Right kidney (tissue), 1 donor: ENCODE results near the gene AFP.

Experiments used
- DNase-seq: peaks from one replicate; pipeline ENCODE4 v3.0.0-alpha.2; 2016

AFP gene

DNA sequence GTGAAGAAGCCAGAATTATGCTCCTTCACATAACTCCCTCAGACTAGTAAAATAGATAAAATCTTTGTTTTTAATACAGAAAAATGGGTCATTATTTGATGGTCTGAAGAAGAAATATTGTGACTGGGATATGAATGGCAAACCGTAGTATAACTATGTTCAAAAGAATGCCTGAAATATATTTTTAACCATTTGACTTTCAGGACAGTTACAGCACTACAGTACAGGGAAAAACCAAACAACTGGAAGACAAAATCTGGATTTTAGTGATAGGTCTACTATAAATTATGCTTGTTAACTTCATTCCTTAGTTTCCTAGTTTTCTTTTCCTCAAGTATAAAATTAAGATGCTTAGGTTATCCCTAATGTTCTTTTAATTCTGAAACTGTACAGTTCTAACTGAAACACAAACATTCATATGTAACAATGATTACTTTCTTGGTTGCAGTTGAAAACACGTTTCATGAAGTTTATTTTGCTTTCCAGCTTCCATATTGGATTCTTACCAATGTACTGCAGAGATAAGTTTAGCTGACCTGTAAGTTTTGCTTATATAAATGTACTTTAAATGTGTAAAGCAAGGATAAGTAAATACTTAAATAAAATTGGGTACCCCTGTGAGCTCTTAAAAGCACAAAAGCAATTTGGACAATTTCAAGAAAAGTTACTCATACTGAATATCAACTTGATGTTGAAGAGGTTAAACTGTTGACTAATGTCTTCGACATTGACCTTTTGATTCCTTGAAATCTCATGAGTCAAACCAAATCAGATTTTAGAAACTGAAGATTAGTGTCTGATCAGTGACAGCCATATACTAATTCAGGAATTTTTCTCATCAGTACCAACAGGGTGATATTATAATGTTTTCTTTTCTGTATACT is 895 bp downstream of the AFP start:
- DNase-seq, result no peak

GRCh38 chr4:73437558-73437956 is 1.5 kb downstream of the AFP start:
- no peak for DNase-seq

GRCh38 chr4:73438048-73438447 is 2.0 kb downstream of the AFP start:
- no peak for DNase-seq

- no peak for DNase-seq
These were observed 2.7 kb downstream of the AFP start for GRCh38 chr4:73438582-73439215.

- DNase-seq, result no peak
These were observed 3.4 kb downstream of the AFP start for GRCh38 chr4:73439445-73439844.

GRCh38 chr4:73439991-73440390 is 4.0 kb downstream of the AFP start:
- no peak for DNase-seq

GRCh38 chr4:73440653-73441052 is 4.6 kb downstream of the AFP start:
- DNase-seq, result no peak

DNA sequence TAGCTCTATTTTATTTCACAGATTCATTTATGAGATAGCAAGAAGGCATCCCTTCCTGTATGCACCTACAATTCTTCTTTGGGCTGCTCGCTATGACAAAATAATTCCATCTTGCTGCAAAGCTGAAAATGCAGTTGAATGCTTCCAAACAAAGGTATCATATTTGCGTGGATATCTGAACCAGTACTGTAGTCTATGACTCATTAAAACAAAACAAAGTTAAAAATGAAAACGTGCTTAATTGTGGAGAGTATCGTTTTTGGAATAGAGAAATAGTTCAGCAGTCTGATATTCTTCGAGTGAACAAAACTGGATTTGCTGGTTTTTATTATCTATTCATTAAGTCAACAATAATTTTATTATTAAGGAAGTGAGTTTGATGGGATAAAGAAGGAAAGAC is 6.3 kb downstream of the AFP start:
- DNase-seq, result no peak

GRCh38 chr4:73443224-73443623 is 7.2 kb downstream of the AFP start:
- no peak for DNase-seq

DNA sequence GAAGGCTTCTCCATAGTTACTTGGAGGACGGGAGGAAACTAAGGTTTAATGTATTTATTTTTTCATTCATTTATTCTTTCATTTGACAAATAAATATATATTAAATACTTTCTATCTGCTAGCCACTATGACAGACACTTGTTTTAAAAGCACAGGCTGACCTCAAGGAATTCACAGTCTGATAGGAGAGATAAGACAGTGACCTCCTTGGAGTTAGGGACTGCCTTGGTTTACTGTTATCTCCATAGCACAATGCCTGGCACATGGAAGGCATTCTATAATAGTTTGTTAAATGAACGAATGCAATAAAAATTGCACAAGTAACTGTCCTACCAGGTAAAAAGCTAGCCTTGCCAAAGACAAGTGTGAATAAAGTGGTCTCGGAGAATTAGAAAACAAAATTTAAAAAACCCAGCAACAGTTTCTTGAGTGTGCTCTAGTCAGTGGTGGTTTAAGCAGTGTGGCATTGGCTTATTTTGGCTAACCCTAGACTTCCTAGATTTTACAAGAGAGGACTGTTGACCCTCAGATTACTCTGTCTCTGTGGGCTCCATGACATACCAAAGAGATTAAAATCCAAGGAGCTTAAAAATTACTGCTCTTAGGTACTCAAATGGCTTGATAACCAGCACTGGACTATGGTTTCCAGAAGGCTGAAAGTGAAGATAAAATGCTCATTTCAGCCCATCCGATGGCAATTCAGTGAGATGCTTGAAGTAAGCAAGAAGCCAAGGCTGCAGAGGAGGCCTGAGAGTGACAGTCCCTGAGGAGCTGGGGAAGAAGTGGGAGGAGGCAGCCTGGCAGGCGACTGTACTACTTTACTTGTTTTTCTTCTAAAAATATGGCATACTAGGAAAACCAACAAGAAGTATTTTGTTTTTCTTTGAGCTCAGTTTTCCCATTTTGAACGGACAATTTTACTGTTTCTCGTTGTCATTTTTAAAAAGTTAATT is 9.6 kb downstream of the AFP start:
- no peak for DNase-seq

DNA sequence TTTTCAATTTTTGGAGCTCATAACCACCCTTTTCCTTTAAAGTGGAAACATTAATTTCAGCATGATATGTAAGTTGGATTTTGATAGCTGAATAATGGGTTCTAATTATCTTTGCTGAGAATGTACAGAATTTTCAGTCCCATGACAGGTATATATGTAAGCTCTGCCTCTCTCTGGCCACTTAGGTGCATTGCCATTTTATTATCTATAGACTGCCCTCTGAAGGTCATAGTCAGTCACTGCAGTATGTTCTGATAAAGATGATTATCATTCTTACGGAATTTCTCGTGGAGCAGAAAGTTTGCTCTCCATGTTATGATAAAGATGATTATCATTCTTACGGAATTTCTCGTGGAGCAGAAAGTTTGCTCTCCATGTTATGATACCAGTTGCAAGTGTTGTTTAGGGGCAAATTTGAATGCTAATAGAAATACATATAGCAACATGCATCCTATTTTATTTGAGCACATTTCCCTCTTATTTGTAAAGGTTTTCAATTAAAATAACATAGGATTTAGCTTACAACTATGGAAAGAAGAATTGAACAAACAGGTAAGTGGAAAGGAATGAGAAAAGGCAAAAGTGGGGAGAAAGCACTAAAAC is 10.4 kb downstream of the AFP start:
- no peak for DNase-seq

- DNase-seq, result no peak
These were observed 11.7 kb downstream of the AFP start for GRCh38 chr4:73447671-73448070.

- DNase-seq, result no peak
These were observed 12.6 kb downstream of the AFP start for GRCh38 chr4:73448448-73449203.

DNA sequence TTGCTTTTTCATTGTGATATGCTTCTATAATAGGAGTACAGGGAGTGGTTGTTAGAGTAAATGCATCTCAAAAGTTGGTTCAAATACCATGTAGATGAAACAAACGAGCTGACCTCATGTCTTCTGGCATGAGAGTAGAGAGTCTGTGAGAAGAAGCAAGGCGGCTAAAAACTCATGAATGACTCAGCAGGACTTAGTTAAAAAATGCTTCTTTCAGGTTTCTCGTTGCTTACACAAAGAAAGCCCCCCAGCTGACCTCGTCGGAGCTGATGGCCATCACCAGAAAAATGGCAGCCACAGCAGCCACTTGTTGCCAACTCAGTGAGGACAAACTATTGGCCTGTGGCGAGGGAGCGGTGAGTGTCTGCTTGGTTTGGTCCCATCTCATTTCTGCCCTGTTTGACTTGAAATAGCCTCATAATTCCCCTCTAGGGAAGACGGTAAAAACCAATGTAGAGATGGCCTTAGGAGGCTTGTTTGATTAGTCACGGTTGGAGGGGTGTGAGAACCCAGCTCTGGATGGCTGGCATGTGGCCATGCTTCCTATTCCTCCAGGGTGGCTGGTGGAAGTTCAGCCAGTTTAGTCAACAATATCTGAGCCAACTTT is 14.5 kb downstream of the AFP start:
- no peak for DNase-seq

DNA sequence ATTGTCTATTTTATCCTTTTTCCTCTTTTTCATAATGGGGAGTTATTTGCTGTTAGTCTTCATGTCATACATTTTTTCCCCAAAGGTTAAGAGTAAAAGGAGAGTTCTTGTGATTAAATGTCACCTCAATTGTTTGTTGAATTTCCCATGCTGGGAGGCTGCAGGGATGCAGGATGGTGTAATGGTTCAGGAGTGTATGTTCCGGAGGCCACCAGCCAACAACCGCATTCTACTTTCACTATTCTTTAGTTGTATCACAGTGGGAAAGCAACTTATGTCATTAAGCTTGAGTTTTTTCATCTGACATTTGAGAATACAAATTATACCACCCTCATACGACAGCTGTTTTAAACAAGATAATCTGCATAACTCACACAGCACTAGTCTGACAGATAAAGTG is 15.4 kb downstream of the AFP start:
- no peak for DNase-seq

GRCh38 chr4:73451981-73452747 is 16.1 kb downstream of the AFP start:
- DNase-seq, result no peak

GRCh38 chr4:73452953-73453700 is 17.1 kb downstream of the AFP start:
- DNase-seq, result no peak

- no peak for DNase-seq
These were observed 17.6 kb downstream of the AFP start for GRCh38 chr4:73453701-73454005.

- DNase-seq, result no peak
These were observed 18.9 kb downstream of the AFP start for GRCh38 chr4:73454920-73455319.
